Measurements from ENCODE around the gene ALDH16A1.

DNA sequence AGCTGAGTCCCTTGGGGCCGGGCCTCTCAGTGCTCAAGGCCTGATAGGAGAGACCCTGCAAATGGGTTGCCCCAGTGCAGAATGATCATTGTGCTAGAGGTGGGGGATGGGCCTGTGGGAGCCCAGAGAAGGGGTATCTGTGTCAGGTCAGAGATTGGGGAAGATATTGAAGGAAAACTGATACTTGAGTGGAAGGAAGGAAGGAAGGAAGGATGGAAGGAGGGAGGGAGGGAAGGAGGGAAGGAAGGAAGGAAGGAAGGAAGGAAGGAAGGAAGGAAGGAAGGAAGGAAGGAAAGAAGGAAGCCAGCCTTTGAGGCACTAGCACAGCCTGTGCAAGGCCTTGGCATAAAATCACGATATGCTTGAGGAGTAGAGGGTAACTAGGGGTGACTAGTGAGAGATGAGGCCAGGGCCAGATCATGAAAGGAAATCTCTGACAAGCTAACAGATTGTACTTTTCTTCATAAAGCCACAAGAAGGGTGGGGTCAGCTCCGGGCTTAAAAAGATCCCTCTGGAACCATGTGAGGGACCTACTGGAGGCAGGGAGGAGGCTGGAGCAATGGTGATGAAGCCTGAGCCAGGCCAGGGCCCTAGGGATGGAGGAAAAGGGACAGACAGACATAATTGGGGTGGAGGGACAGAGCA lies 41.2 kb upstream of the ALDH16A1 start:
- TF ChIP-seq, protein P1, sequence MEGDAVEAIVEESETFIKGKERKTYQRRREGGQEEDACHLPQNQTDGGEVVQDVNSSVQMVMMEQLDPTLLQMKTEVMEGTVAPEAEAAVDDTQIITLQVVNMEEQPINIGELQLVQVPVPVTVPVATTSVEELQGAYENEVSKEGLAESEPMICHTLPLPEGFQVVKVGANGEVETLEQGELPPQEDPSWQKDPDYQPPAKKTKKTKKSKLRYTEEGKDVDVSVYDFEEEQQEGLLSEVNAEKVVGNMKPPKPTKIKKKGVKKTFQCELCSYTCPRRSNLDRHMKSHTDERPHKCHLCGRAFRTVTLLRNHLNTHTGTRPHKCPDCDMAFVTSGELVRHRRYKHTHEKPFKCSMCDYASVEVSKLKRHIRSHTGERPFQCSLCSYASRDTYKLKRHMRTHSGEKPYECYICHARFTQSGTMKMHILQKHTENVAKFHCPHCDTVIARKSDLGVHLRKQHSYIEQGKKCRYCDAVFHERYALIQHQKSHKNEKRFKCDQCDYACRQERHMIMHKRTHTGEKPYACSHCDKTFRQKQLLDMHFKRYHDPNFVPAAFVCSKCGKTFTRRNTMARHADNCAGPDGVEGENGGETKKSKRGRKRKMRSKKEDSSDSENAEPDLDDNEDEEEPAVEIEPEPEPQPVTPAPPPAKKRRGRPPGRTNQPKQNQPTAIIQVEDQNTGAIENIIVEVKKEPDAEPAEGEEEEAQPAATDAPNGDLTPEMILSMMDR (IDR thresholded peaks at IDR 0.05), result no peak
- no peak for TF ChIP-seq POLR2A (IDR thresholded peaks at IDR 0.05)

Data from heart left ventricle (tissue), 13 donors.